ENCODE measurements around the gene TIGD3. TPM values are rescaled to one million over a fixed set of nuclear protein-coding genes. Genes with fewer than 3 reads are reported as not detected.

The TIGD3 gene
- total and polyA plus RNA-seq, 2 of the 8 experiments (the other 6 are each of a cell fraction or from before 2014, with no cell fraction given), result 1.1 to 1.3 TPM

GRCh38 chr11:65395961-65396530 is 41.5 kb downstream of the TIGD3 start:
- 90% methylated on average over 14 of the region's 15 CpGs; no CpG with 5 or more reads in 1 of the 2 experiments for WGBS, 2 experiments (ENCODE audit: extremely low coverage in 1 of 2, insufficient coverage in 1 of 2, insufficient read length in 1 of 2, insufficient replicate concordance in 2 of 2, low coverage in 1 of 2, low lambda C conversion rate in 2 of 2, missing lambda C conversion rate in 1 of 2)
- Histone ChIP-seq H3K4me3 (ENCODE audit: extremely low read depth in 1 of 4, insufficient read depth in 2 of 4, low read depth in 3 of 4, low read length in 4 of 4) (no peak overlapping the region), H3K4me2 (ENCODE audit: insufficient read depth in 1 of 2, low read depth in 2 of 2, low read length in 2 of 2) (no peak overlapping the region), H3K27ac (ENCODE audit: low read depth, low read length) (no peak overlapping the region), H3K9ac (replicated peaks in 1 of 4; ENCODE audit: extremely low read depth in 1 of 4, low read depth in 3 of 4, low read length in 3 of 4) (no peak overlapping the region), H3K18ac (ENCODE audit: extremely low read depth, low read length) (no peak overlapping the region), H3K79me2 (ENCODE audit: control insufficient read depth in 1 of 2, insufficient read depth in 2 of 2, low read length in 2 of 2) (no peaks in the 10 kb centered on the region), H2AK5ac (ENCODE audit: low read depth, low read length) (no peak overlapping the region), H3K79me1 (ENCODE audit: low read depth, low read length) (peaks cover 2% of the 10 kb centered on the region; the same call in 1 of the 2 replicates), H2BK15ac (ENCODE audit: low read length) (no peak overlapping the region), H2AFZ (ENCODE audit: low read length) (no peak overlapping the region), H3K4ac (replicated peaks; ENCODE audit: insufficient read length, low read depth, low read length) (no peak overlapping the region), H3K23me2 (ENCODE audit: low read depth, low read length) (no peaks in the 10 kb centered on the region), H3K36me3 (ENCODE audit: control insufficient read depth in 2 of 4, insufficient read depth in 4 of 4, low read length in 3 of 4) (peaks cover 0 to 4% (median 0%) of the 10 kb centered on the region in 4 experiments; a peak in 2 of 8 replicates), H2BK12ac (ENCODE audit: low read depth, low read length) (no peak overlapping the region), H3K27me3 (replicated peaks in 1 of 4; ENCODE audit: control insufficient read depth in 3 of 4, extremely low read depth in 1 of 4, insufficient read depth in 3 of 4, low read length in 3 of 4) (no peaks in the 10 kb centered on the region), H3K4me1 (replicated peaks in 1 of 4; ENCODE audit: control insufficient read depth in 3 of 4, insufficient read depth in 4 of 4, low read length in 3 of 4) (peaks cover 0 to 1% (median 0%) of the 10 kb centered on the region in 4 experiments; a peak in 1 of 7 replicates), H2BK20ac (ENCODE audit: low read length) (no peak overlapping the region), H4K91ac (replicated peaks; ENCODE audit: insufficient read length, low read length) (no peak overlapping the region), H3K14ac (ENCODE audit: insufficient read length) (no peak overlapping the region), H3K9me3 (ENCODE audit: insufficient read depth in 2 of 2, low read depth in 1 of 2, low read length in 1 of 2) (no peaks in the 10 kb centered on the region), H2BK5ac (ENCODE audit: low read depth, low read length) (no peak overlapping the region; the same call in 1 of the 2 replicates), H4K5ac (ENCODE audit: insufficient read length, low read depth, low read length) (no peak overlapping the region), H3K56ac (replicated peaks; ENCODE audit: insufficient read length, low read depth, low read length) (no peak overlapping the region), H3K23ac (ENCODE audit: insufficient read length) (no peak overlapping the region), H4K8ac (ENCODE audit: extremely low read depth, insufficient read depth, low read length) (peak overlapping the region; percentile 22; the same call in 1 of the 2 replicates), H2BK120ac (replicated peaks; ENCODE audit: low read depth, low read length) (no peak overlapping the region), H4K20me1 (replicated peaks in 1 of 2; ENCODE audit: control insufficient read depth in 1 of 2, insufficient read depth in 2 of 2, low read length in 2 of 2) (peaks cover 0 to 4% of the 10 kb centered on the region in 2 experiments)
- DNase-seq (ENCODE audit: low read depth in 1 of 2, low spot score in 2 of 2) (no peak), FAIRE-seq (no peak)
- ChIA-PET CTCF (ENCODE audit: partially characterized antibody) (interaction anchor here (0.9 to 4.5 kb wide), 9 partner anchors 8 to 114 kb away, joined by 3 to 29 read pairs (median 5); no protein-coding TSS in a partner anchor), POLR2A (ENCODE audit: partially characterized antibody) (interaction anchor here (1.4 to 17.0 kb wide), 4 partner anchors 20 to 107 kb away, joined by 4 to 202 read pairs (median 8); partner anchors contain the start of genes MALAT1 and NEAT1)
- TF ChIP-seq SP1 (IDR thresholded peaks at IDR 0.05; ENCODE audit: low read depth, low read length), result no peak
- TF ChIP-seq USF2 (IDR thresholded peaks at IDR 0.05; ENCODE audit: low read length), result no peak
- no peak for TF ChIP-seq JUN (IDR thresholded peaks at IDR 0.05; ENCODE audit: low read depth, low read length)
- TF ChIP-seq E2F6 (IDR thresholded peaks at IDR 0.05), result no peak
- no peak for TF ChIP-seq EP300 (IDR thresholded peaks at IDR 0.05; ENCODE audit: borderline replicate concordance in 1 of 2, low read depth in 2 of 2, low read length in 2 of 2)
- TF ChIP-seq HDAC6 (IDR thresholded peaks at IDR 0.05; ENCODE audit: low read depth, low read length), result no peak
- no peak for TF ChIP-seq KDM4A (IDR thresholded peaks at IDR 0.05; ENCODE audit: low read depth, low read length, severe bottlenecking)
- TF ChIP-seq JUND (IDR thresholded peaks at IDR 0.05; ENCODE audit: low read length), result no peak
- TF ChIP-seq SIRT6 (IDR thresholded peaks at IDR 0.05; ENCODE audit: low read length), result no peak
- no peak for TF ChIP-seq TAF1 (IDR thresholded peaks at IDR 0.05; ENCODE audit: low read depth, low read length)
- TF ChIP-seq SIX5 (IDR thresholded peaks at IDR 0.05; ENCODE audit: low read depth, low read length), result no peak
- no peak for TF ChIP-seq BCL11A (IDR thresholded peaks at IDR 0.05; ENCODE audit: low read depth in 2 of 2, low read length in 2 of 2)

Data from H1 (cell line).